ENCODE data around the gene TANGO2. TPM values are rescaled to one million over a fixed set of nuclear protein-coding genes. Genes with fewer than 3 reads are reported as not detected.
A peak's percentile ranks its signal among the peaks of the same experiment; 100 is the strongest.

Gene TANGO2
- total and polyA plus RNA-seq, 2 donors (not counting 1 experiment from before 2014, with no cell fraction given), result 75.5 to 75.6 TPM

DNA sequence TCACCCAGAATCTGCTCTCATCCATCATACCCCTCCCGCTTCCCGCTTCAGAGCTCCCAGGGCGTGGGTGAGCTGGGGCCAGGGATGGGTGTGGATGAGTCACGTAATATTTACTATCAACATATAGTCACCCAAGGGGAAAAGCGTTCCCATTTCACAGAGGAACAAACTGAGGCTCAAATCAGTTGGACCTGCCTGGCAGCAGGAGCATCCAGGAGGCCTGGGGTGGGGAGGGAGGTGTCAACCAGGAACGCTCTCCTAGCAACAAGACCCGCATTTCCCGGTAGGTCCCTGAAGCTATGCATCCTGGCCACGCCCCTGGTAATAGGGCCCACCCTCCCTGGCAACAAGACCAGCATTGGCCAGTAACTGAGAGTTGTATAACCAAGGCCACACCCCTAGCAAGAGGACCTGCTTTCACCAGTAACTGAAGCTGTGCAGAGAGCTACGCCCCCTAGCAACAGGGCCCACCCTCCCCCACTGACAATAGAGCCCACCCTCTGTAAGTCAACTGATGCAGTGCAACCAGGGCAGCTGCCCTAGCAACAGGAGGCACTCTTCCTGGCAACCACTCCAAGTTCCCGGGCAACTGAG lies 46.5 kb upstream of the TANGO2 start:
- Mint-ChIP-seq H3K4me3 (no peak overlapping the region), H3K4me1 (peaks cover 14% of the 10 kb centered on the region), H3K9me3 (ENCODE audit: insufficient read depth) (no peaks in the 10 kb centered on the region), H3K27ac (no peak overlapping the region), H3K27me3 (no peaks in the 10 kb centered on the region)
- Histone ChIP-seq H3K9ac (ENCODE audit: low read length) (no peak overlapping the region), H3K4me2 (replicated peaks; ENCODE audit: low read depth, low read length, poor library complexity, severe bottlenecking) (no peak overlapping the region), H3K4me3 (ENCODE audit: control extremely low read depth in 1 of 5, extremely low read depth in 1 of 5, insufficient read depth in 1 of 5, low read depth in 2 of 5, low read length in 4 of 5) (no peak overlapping the region), H3K27me3 (replicated peaks in 1 of 4; ENCODE audit: control extremely low read depth in 1 of 4, control insufficient read depth in 3 of 4, insufficient read depth in 4 of 4, low read length in 3 of 4) (no peaks in the 10 kb centered on the region), H4K20me1 (ENCODE audit: control insufficient read depth, insufficient read depth, low read length, poor library complexity, severe bottlenecking) (no peaks in the 10 kb centered on the region), H3K27ac (ENCODE audit: low read length in 2 of 2) (no peak overlapping the region), H2AFZ (ENCODE audit: insufficient read depth, low read depth, low read length, poor library complexity, severe bottlenecking) (no peak overlapping the region), H3K9me3 (ENCODE audit: control extremely low read depth in 1 of 3, control insufficient read depth in 2 of 3, insufficient read depth in 1 of 3, low read length in 2 of 3) (no peaks in the 10 kb centered on the region), H3K4me1 (ENCODE audit: control insufficient read depth in 2 of 2, insufficient read depth in 2 of 2, low read length in 2 of 2) (peaks cover 0 to 4% of the 10 kb centered on the region in 2 donors), H3K79me2 (ENCODE audit: control insufficient read depth, insufficient read depth, low read length) (no peaks in the 10 kb centered on the region), H3K36me3 (replicated peaks in 1 of 2; ENCODE audit: control extremely low read depth in 1 of 2, control insufficient read depth in 1 of 2, extremely low read depth in 1 of 2, insufficient read depth in 2 of 2, low read length in 1 of 2) (no peaks in the 10 kb centered on the region)
- ChIA-PET CTCF (interaction anchor here (1.9 to 7.2 kb wide), 2 partner anchors 21 to 39 kb away, joined by 6 to 65 read pairs; no protein-coding TSS in a partner anchor), POLR2A (no interaction called here)
- peak; percentile 62 for ATAC-seq (ENCODE audit: low read depth)
- TF ChIP-seq EZH2 (IDR thresholded peaks at IDR 0.05; ENCODE audit: borderline replicate concordance, insufficient read depth, low read depth, low read length, poor library complexity, severe bottlenecking), result no peak
- TF ChIP-seq, protein P1, sequence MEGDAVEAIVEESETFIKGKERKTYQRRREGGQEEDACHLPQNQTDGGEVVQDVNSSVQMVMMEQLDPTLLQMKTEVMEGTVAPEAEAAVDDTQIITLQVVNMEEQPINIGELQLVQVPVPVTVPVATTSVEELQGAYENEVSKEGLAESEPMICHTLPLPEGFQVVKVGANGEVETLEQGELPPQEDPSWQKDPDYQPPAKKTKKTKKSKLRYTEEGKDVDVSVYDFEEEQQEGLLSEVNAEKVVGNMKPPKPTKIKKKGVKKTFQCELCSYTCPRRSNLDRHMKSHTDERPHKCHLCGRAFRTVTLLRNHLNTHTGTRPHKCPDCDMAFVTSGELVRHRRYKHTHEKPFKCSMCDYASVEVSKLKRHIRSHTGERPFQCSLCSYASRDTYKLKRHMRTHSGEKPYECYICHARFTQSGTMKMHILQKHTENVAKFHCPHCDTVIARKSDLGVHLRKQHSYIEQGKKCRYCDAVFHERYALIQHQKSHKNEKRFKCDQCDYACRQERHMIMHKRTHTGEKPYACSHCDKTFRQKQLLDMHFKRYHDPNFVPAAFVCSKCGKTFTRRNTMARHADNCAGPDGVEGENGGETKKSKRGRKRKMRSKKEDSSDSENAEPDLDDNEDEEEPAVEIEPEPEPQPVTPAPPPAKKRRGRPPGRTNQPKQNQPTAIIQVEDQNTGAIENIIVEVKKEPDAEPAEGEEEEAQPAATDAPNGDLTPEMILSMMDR (IDR thresholded peaks at IDR 0.05), result no peak
- intact Hi-C loops (cut with micrococcal nuclease), result loop anchor here (5.0 kb wide), 1 partner anchor 158 kb away; the partner anchor contains the start of gene ZDHHC8
- DNase-seq, result peak; percentile 29
- 13% methylated on average over 5 of the region's 11 CpGs for WGBS (ENCODE audit: insufficient coverage)

DNA sequence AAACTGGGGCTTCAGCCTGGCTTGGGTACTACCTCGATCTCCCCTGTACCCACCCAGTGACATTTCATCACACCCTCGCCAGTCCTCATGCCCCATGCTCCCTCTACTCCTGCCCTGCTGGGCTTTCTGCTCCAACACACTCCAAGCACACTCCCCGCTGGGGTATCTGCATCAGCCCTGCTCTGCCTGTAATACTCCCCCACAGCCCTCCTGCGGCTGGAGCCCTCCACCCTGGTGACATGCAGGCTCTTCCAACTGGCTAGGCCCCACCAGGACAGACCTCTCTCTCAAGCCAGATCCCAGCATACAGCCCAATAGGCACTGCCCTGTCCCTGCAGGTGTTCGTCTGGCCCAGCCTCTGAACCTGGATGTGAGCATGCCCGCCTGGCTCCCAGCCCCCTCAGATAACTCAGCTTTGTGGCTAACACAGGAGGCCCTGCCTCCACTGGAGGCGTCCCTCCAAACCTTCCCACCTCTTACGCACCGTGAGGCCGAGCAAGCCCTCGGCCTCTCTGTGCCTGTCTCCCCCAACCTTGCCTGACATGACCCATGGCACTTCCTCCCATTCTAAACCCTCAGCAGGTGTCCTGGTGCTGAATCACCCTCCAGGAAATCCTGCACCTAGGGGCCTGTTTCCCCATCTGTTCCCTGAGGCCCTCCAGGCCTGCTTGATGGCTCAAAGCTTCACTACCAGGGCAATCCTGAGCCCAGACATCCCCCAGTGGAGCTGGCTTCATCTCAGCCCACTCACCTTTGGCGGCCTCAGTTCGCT lies 45.8 kb upstream of the TANGO2 start:
- 27% methylated on average over 11 of the region's 13 CpGs for WGBS (ENCODE audit: insufficient coverage)
- ATAC-seq (ENCODE audit: low read depth), result no peak

More for the DNA sequence above, 45.8 kb upstream of the TANGO2 start:
- Mint-ChIP-seq H3K4me3 (no peak overlapping the region), H3K9me3 (ENCODE audit: insufficient read depth) (no peaks in the 10 kb centered on the region), H3K27ac (no peak overlapping the region), H3K4me1 (peaks cover 14% of the 10 kb centered on the region), H3K27me3 (no peaks in the 10 kb centered on the region)
- Histone ChIP-seq H3K36me3 (replicated peaks in 1 of 2; ENCODE audit: control extremely low read depth in 1 of 2, control insufficient read depth in 1 of 2, extremely low read depth in 1 of 2, insufficient read depth in 2 of 2, low read length in 1 of 2) (no peaks in the 10 kb centered on the region), H3K4me1 (ENCODE audit: control insufficient read depth in 2 of 2, insufficient read depth in 2 of 2, low read length in 2 of 2) (peaks cover 0 to 4% of the 10 kb centered on the region in 2 donors), H3K4me2 (replicated peaks; ENCODE audit: low read depth, low read length, poor library complexity, severe bottlenecking) (no peak overlapping the region), H3K9me3 (ENCODE audit: control extremely low read depth in 1 of 3, control insufficient read depth in 2 of 3, insufficient read depth in 1 of 3, low read length in 2 of 3) (no peaks in the 10 kb centered on the region), H3K4me3 (ENCODE audit: control extremely low read depth in 1 of 5, extremely low read depth in 1 of 5, insufficient read depth in 1 of 5, low read depth in 2 of 5, low read length in 4 of 5) (no peak overlapping the region), H2AFZ (ENCODE audit: insufficient read depth, low read depth, low read length, poor library complexity, severe bottlenecking) (no peak overlapping the region), H3K27me3 (replicated peaks in 1 of 4; ENCODE audit: control extremely low read depth in 1 of 4, control insufficient read depth in 3 of 4, insufficient read depth in 4 of 4, low read length in 3 of 4) (no peaks in the 10 kb centered on the region), H3K9ac (ENCODE audit: low read length) (no peak overlapping the region), H4K20me1 (ENCODE audit: control insufficient read depth, insufficient read depth, low read length, poor library complexity, severe bottlenecking) (no peaks in the 10 kb centered on the region), H3K79me2 (ENCODE audit: control insufficient read depth, insufficient read depth, low read length) (no peaks in the 10 kb centered on the region), H3K27ac (ENCODE audit: low read length in 2 of 2) (no peak overlapping the region)
- TF ChIP-seq, protein P1 (IDR thresholded peaks at IDR 0.05), result no peak
- no peak for TF ChIP-seq EZH2 (IDR thresholded peaks at IDR 0.05; ENCODE audit: borderline replicate concordance, insufficient read depth, low read depth, low read length, poor library complexity, severe bottlenecking)
- ChIA-PET CTCF (interaction anchor here (1.9 to 7.2 kb wide), 2 partner anchors 21 to 39 kb away, joined by 6 to 65 read pairs; no protein-coding TSS in a partner anchor), POLR2A (no interaction called here)
- no peak for DNase-seq
- intact Hi-C loops (cut with micrococcal nuclease), result loop anchor here (5.0 kb wide), 1 partner anchor 157 kb away; the partner anchor contains the start of gene ZDHHC8

Data from B cell (primary cell).